ACC112 (cell line): ENCODE measurements around the gene COL24A1.
"Not testable (repeated sequence)": the region's sequence is repeated elsewhere in the genome, so short reads cannot be mapped to it uniquely, and the experiment has no call there.

ENCODE experiments used
- H2AFZ ChIP-seq: fragments of 200-600 bp; sonication (generic); one replicate; pipeline ENCODE4 v1.6.0; 2017; ENCODE audit warnings: antibody characterized with exemption, low read length; ENCODE audit not compliant: unreplicated experiment
- H3K27ac ChIP-seq: fragments of 200-600 bp; sonication (generic); 2 replicates; pipeline ENCODE4 v1.5.1; 2014; ENCODE audit warnings: low read depth, mild to moderate bottlenecking, antibody characterized with exemption, low read length, moderate library complexity
- H3K27me3 ChIP-seq: fragments of 200-600 bp; sonication (generic); 2 replicates; pipeline ENCODE4 v1.6.1; 2014; ENCODE audit warnings: mild to moderate bottlenecking, antibody characterized with exemption, low read length, moderate library complexity, mixed read lengths; ENCODE audit not compliant: insufficient read depth
- H3K36me3 ChIP-seq: fragments of 200-600 bp; sonication (generic); 2 replicates; pipeline ENCODE4 v1.6.1; 2016; ENCODE audit warnings: mild to moderate bottlenecking, antibody characterized with exemption, low read length, moderate library complexity, mixed read lengths; ENCODE audit not compliant: insufficient read depth
- H3K4me1 ChIP-seq: fragments of 200-600 bp; sonication (generic); one replicate; pipeline ENCODE4 v1.6.1; 2016; ENCODE audit warnings: low read length, mixed read lengths; ENCODE audit not compliant: insufficient read depth, unreplicated experiment, control insufficient read depth
- H3K4me3 ChIP-seq: fragments of 200-600 bp; sonication (generic); 2 replicates; pipeline ENCODE4 v1.5.1; 2014; ENCODE audit warnings: mild to moderate bottlenecking, low read depth, low read length
- H3K79me2 ChIP-seq: fragments of 200-600 bp; sonication (generic); one replicate; pipeline ENCODE4 v1.6.0; 2016; ENCODE audit warnings: low read length; ENCODE audit not compliant: control insufficient read depth, unreplicated experiment, insufficient read depth

The COL24A1 gene

GRCh38 chr1:86114236-86114635 lies 42.3 kb downstream of the COL24A1 start:
- Histone ChIP-seq H3K79me2 (no peaks in the 10 kb centered on the region), H3K36me3 (no peaks in the 10 kb centered on the region), H3K4me1 (no peaks in the 10 kb centered on the region), H3K27me3 (no peaks in the 10 kb centered on the region), H2AFZ (no peak overlapping the region), H3K4me3 (no peak overlapping the region), H3K27ac (no peak overlapping the region)

DNA sequence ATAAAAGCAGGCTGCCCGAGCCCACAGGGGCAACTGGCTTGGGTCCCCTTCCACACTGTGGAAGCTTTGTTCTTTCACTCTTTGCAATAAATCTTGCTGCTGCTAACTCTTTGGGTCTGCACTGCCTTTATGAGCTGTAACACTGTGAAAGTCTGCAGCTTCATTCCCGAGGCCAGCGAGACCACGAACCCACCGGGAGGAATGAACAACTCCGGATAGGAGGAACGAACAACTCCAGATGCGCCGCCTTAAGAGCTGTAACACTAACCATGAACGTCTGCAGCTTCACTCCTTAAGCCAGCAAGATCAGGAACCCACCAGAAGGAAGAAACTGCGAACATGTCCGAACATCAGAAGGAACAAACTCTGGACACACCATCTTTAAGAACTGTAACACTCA lies 45.0 kb downstream of the COL24A1 start:
- H3K4me3 ChIP-seq, H3K79me2 ChIP-seq, H3K4me1 ChIP-seq, H3K27ac ChIP-seq, H2AFZ ChIP-seq, H3K27me3 ChIP-seq, H3K36me3 ChIP-seq: not testable (repeated sequence)

GRCh38 chr1:86110451-86111129 lies 46.0 kb downstream of the COL24A1 start:
- H3K36me3 ChIP-seq: no peaks in the 10 kb centered on the region
- no peak overlapping the region for H2AFZ ChIP-seq
- no peak overlapping the region for H3K27ac ChIP-seq
- no peaks in the 10 kb centered on the region for H3K4me1 ChIP-seq
- no peak overlapping the region for H3K4me3 ChIP-seq
- H3K27me3 ChIP-seq: no peaks in the 10 kb centered on the region
- no peaks in the 10 kb centered on the region for H3K79me2 ChIP-seq

- no peaks in the 10 kb centered on the region for H3K79me2 ChIP-seq
- H3K27me3 ChIP-seq: peaks cover 10% of the 10 kb centered on the region; the same call in 1 of the 2 replicates
- no peak overlapping the region for H3K27ac ChIP-seq
- no peak overlapping the region for H2AFZ ChIP-seq
- H3K4me3 ChIP-seq: no peak overlapping the region
- H3K4me1 ChIP-seq: no peaks in the 10 kb centered on the region
- H3K36me3 ChIP-seq: no peaks in the 10 kb centered on the region
These were observed 51.1 kb downstream of the COL24A1 start for GRCh38 chr1:86105533-86105866.

- H3K79me2 ChIP-seq: no peaks in the 10 kb centered on the region
- no peaks in the 10 kb centered on the region for H3K4me1 ChIP-seq
- no peak overlapping the region for H3K27ac ChIP-seq
- H3K36me3 ChIP-seq: no peaks in the 10 kb centered on the region
- peaks cover 10% of the 10 kb centered on the region; the same call in 1 of the 2 replicates for H3K27me3 ChIP-seq
- no peak overlapping the region for H3K4me3 ChIP-seq
- H2AFZ ChIP-seq: no peak overlapping the region
These were observed 51.7 kb downstream of the COL24A1 start for GRCh38 chr1:86104606-86105532.

DNA sequence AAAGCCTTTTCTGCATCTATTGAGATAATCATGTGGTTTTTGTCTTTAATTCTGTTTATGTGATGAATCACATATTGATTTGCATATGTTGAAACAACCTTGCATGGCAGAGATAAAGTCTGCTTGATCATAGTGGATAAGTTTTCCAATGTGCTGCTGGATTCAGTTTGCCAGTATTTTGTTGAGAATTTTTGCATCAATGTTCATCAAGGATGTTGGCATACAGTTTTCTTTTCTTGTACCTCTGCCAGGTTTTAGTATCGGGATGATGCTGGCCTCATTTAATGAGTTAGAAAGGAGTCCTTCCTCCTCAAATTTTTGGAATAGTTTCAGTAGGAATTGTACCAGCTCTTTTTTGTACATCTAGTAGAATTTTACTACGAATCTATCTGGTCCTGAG lies 55.0 kb downstream of the COL24A1 start:
- no peak overlapping the region for H2AFZ ChIP-seq
- H3K4me1 ChIP-seq: no peaks in the 10 kb centered on the region
- peaks cover 13% of the 10 kb centered on the region; the same call in 1 of the 2 replicates for H3K27me3 ChIP-seq
- H3K79me2 ChIP-seq: no peaks in the 10 kb centered on the region
- H3K36me3 ChIP-seq: no peaks in the 10 kb centered on the region
- H3K4me3 ChIP-seq: no peak overlapping the region
- no peak overlapping the region for H3K27ac ChIP-seq

DNA sequence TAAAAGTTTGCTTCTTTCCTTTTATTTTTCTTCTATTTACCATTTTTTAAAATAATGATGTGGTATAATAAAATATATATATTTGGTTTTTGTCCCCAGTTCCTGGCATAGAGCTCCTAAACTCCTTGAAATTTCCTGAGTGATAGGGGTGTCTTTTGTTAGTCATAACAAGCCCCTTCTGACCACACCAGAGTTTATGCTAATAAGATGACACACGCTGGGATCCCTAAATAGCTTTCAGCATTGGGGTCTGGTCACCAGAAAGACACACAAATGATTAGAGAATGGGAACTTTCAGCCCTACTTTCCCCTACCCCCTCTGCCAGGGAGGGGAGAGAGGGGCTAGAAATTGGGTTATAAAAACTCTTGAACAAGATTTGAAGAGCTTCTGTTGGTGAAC lies 56.2 kb downstream of the COL24A1 start:
- H3K79me2 ChIP-seq: no peaks in the 10 kb centered on the region
- no peak overlapping the region for H2AFZ ChIP-seq
- peaks cover 13% of the 10 kb centered on the region; the same call in 1 of the 2 replicates for H3K27me3 ChIP-seq
- H3K4me1 ChIP-seq: no peaks in the 10 kb centered on the region
- H3K27ac ChIP-seq: no peak overlapping the region
- no peaks in the 10 kb centered on the region for H3K36me3 ChIP-seq
- H3K4me3 ChIP-seq: no peak overlapping the region

DNA sequence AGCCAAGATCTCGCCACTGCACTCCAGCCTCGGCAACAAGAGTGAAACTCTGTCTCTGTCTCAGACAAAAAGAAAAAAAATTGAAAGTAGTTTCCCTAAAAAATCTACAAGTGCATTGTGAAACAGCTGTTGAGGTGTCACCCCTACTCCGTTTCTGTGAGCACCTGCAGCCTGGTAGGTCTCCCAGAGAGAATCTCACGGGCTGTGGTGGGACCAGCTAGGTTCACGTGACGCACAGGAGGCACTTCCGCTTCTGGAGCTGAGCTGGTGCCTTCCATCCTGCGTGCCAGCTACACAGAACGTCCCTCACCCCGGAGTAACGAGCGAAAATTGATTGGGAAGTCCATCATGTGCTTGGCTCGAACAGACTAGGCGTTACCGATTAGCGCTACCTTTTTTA lies 66.8 kb downstream of the COL24A1 start:
- H3K27ac ChIP-seq: no peak overlapping the region
- H3K79me2 ChIP-seq: no peaks in the 10 kb centered on the region
- H3K4me1 ChIP-seq: peaks cover 8% of the 10 kb centered on the region
- H2AFZ ChIP-seq: no peak overlapping the region
- no peaks in the 10 kb centered on the region for H3K27me3 ChIP-seq
- no peaks in the 10 kb centered on the region for H3K36me3 ChIP-seq
- no peak overlapping the region for H3K4me3 ChIP-seq

GRCh38 chr1:86085741-86086409 lies 70.7 kb downstream of the COL24A1 start:
- Histone ChIP-seq H3K27ac (no peak overlapping the region), H3K27me3 (no peaks in the 10 kb centered on the region), H2AFZ (peak overlapping the region; percentile 57), H3K36me3 (no peaks in the 10 kb centered on the region), H3K79me2 (no peaks in the 10 kb centered on the region), H3K4me3 (no peak overlapping the region), H3K4me1 (peaks cover 13% of the 10 kb centered on the region)

GRCh38 chr1:86084998-86085397 lies 71.6 kb downstream of the COL24A1 start:
- Histone ChIP-seq H3K4me3 (no peak overlapping the region), H3K36me3 (no peaks in the 10 kb centered on the region), H3K27me3 (no peaks in the 10 kb centered on the region), H3K27ac (no peak overlapping the region), H3K79me2 (no peaks in the 10 kb centered on the region), H2AFZ (no peak overlapping the region), H3K4me1 (peaks cover 13% of the 10 kb centered on the region)
